Measurements from ENCODE around the gene IGFL4. TPM values are rescaled to one million over a fixed set of nuclear protein-coding genes. Genes with fewer than 3 reads are reported as not detected.

Gene IGFL4
- total and polyA plus RNA-seq, 8 donors = 0.15 TPM; not detected in 7

DNA sequence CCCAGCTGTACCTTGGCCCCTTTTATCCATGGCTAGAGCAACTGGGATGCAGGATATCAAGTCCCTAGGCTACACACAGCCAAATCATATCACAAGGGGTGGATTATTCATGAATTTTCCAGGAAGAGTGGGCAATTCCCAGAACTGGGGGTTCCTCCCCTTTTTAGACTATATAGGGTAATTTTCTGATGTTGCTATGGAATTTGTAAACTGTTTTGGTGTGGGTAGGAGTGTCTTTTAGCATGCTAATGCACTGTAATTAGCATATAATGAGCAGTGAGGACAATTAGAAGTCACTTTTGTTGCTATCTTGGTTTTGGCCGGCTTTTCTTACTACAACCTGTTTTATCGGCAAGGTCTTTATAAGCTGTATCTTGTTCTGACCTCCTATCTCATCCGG lies 18.0 kb upstream of the IGFL4 start:
- TF ChIP-seq, protein P1, sequence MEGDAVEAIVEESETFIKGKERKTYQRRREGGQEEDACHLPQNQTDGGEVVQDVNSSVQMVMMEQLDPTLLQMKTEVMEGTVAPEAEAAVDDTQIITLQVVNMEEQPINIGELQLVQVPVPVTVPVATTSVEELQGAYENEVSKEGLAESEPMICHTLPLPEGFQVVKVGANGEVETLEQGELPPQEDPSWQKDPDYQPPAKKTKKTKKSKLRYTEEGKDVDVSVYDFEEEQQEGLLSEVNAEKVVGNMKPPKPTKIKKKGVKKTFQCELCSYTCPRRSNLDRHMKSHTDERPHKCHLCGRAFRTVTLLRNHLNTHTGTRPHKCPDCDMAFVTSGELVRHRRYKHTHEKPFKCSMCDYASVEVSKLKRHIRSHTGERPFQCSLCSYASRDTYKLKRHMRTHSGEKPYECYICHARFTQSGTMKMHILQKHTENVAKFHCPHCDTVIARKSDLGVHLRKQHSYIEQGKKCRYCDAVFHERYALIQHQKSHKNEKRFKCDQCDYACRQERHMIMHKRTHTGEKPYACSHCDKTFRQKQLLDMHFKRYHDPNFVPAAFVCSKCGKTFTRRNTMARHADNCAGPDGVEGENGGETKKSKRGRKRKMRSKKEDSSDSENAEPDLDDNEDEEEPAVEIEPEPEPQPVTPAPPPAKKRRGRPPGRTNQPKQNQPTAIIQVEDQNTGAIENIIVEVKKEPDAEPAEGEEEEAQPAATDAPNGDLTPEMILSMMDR (IDR thresholded peaks at IDR 0.05) = no peak
- TF ChIP-seq EP300 (IDR thresholded peaks at IDR 0.05) = no peak
- TF ChIP-seq POLR2A (IDR thresholded peaks at IDR 0.05) = no peak
- TF ChIP-seq POLR2AphosphoS5 (IDR thresholded peaks at IDR 0.05) = no peak
- Histone ChIP-seq H3K27me3 (peaks cover 0 to 60% (median 12%) of the 10 kb centered on the region in 3 donors), H3K27ac (no peak overlapping the region), H3K4me1 (no peaks in the 10 kb centered on the region), H3K9me3 (peaks cover 0 to 15% (median 0%) of the 10 kb centered on the region in 4 donors), H3K4me3 (no peak overlapping the region), H3K36me3 (no peaks in the 10 kb centered on the region)
- 83 to 90% (median 85%) methylated on average over 3 of the region's 3 CpGs for WGBS, 5 donors
- DNase-seq = no peak
- intact Hi-C loops (cut with DNase I; ENCODE audit: low total_unique reads) = no loop called here

DNA sequence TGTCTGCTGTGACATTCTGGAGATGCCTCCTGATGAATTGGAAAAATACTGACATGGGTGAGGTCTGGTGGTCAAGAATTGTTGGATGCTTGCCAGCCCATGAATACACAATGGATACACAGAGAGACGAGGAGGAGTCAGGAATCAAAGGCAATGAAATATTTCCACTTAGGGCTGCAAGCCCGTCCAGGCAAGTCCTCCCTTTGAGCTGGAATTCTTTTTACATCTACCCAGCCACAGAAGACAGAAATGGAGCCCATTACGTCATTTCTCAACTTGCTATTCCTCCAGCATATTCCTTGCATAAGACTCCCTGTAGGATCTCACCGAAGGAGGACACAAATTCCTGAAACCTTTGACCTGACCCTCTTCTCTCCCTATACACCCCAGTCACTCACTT lies 15.7 kb upstream of the IGFL4 start:
- no peaks in the 10 kb centered on the region for H3K36me3 ChIP-seq
- peaks cover 0 to 15% (median 0%) of the 10 kb centered on the region in 4 donors for H3K9me3 ChIP-seq
- H3K27me3 ChIP-seq = peaks cover 0 to 48% (median 12%) of the 10 kb centered on the region in 3 donors
- TF ChIP-seq, protein P1 (IDR thresholded peaks at IDR 0.05) = no peak
- TF ChIP-seq EP300 (IDR thresholded peaks at IDR 0.05) = no peak
- no peak for TF ChIP-seq POLR2AphosphoS5 (IDR thresholded peaks at IDR 0.05)
- TF ChIP-seq POLR2A (IDR thresholded peaks at IDR 0.05) = no peak
- WGBS, 5 donors = 37 to 52% (median 48%) methylated on average over 4 of the region's 4 CpGs
- no peaks in the 10 kb centered on the region for H3K4me1 ChIP-seq
- DNase-seq = no peak
- H3K27ac ChIP-seq = no peak overlapping the region
- H3K4me3 ChIP-seq = no peak overlapping the region
- intact Hi-C loops (cut with DNase I; ENCODE audit: low total_unique reads) = no loop called here

DNA sequence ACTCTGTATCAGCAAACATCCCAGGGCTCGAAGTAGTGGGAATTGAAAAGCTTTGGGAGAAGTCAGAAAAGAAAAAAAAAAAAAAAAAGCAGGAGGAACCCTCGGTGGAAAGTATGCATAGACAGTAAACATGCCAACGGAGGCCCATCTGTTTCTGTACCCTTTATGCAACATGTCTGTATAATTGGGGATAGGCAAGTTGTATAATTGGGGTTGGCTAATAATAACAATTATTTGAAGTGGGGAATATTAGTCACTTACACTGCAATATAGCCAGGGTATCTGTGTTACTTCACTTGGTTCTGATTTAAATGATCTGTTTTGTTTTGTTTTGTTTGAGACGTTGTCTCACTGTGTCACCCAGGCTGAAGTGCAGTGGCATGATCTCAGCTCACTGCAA lies 12.1 kb upstream of the IGFL4 start:
- no peak for DNase-seq
- Histone ChIP-seq H3K27ac (no peak overlapping the region), H3K9me3 (peaks cover 0 to 7% (median under 1%) of the 10 kb centered on the region in 4 donors), H3K36me3 (no peaks in the 10 kb centered on the region), H3K4me1 (no peaks in the 10 kb centered on the region), H3K27me3 (peaks cover 0 to 41% (median 5%) of the 10 kb centered on the region in 3 donors), H3K4me3 (no peak overlapping the region)
- no peak for TF ChIP-seq POLR2A (IDR thresholded peaks at IDR 0.05)
- TF ChIP-seq, protein P1 (IDR thresholded peaks at IDR 0.05) = no peak
- intact Hi-C loops (cut with DNase I; ENCODE audit: low total_unique reads) = no loop called here
- WGBS, 5 donors = 38 to 57% (median 44%) methylated on average over 4 of the region's 4 CpGs

DNA sequence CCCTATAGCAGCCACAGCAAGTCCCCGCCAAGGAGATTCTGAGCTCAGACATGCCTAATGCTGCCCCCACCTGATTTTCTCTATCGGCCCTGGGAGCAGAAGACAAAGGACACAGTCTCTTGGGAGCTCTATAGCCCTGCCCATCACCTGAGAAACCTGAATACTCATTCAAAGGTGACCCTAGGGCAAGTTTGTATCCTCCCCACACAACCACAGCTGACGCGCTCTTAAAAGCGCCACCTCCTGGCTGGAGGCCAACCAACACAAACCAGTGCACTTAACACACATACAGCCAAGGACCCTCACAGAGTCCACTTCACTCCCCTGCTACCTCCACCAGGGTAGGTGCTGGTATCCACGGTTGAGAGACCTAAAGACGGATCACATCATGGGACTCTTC lies 8.8 kb upstream of the IGFL4 start:
- H3K36me3 ChIP-seq = no peaks in the 10 kb centered on the region
- intact Hi-C loops (cut with DNase I; ENCODE audit: low total_unique reads) = no loop called here
- H3K4me1 ChIP-seq = no peaks in the 10 kb centered on the region
- 38 to 60% (median 53%) methylated on average over 7 of the region's 7 CpGs for WGBS, 5 donors
- no peak overlapping the region for H3K27ac ChIP-seq
- TF ChIP-seq POLR2AphosphoS5 (IDR thresholded peaks at IDR 0.05) (no peak), EP300 (IDR thresholded peaks at IDR 0.05) (no peak), POLR2A (IDR thresholded peaks at IDR 0.05) (no peak)
- TF ChIP-seq, protein P1 (IDR thresholded peaks at IDR 0.05) = no peak
- no peak for DNase-seq
- H3K4me3 ChIP-seq = no peak overlapping the region
- H3K27me3 ChIP-seq = peaks cover 0 to 39% (median 0%) of the 10 kb centered on the region in 3 donors
- peaks cover 0 to 7% (median 6%) of the 10 kb centered on the region in 4 donors for H3K9me3 ChIP-seq

Measured in stomach (tissue), 9 donors.